IMR-90 (cell line): ENCODE measurements around the gene PRKAR1A. TPM values are rescaled to one million over a fixed set of nuclear protein-coding genes. Genes with fewer than 3 reads are reported as not detected.

Source experiments
- ATAC-seq: fragments of 200-7000 bp; cut with Tn5 transposase; 2 replicates; pipeline ENCODE4 v1.9.1; 2020; ENCODE audit warnings: low read depth, mild to moderate bottlenecking, moderate library complexity
- BruUV-seq: library from RNA; stranded (reverse); fragments of 400-500 nt; replicated peaks from 2 replicates; lab custom pipeline; 2021; lab: Mats Ljungman, UMichigan
- CTCF ChIA-PET: fragments of 300-600 bp; formaldehyde crosslinking; extraction: SDS; loops from one replicate; lab custom pipeline; 2021; ENCODE audit warnings: antibody characterized with exemption; lab: Yijun Ruan, JAX
- POLR2A ChIA-PET: fragments of 300-600 bp; sonication (Branson Sonifier 250); formaldehyde crosslinking; loops from one replicate; lab custom pipeline; 2022; ENCODE audit warnings: antibody characterized with exemption; ENCODE audit not compliant: unreplicated experiment; lab: Charles Lee
- DNase-seq: peaks from one replicate; pipeline ENCODE4 v3.0.0; 2013
- H2AFZ ChIP-seq: replicated peaks from 2 replicates; pipeline ENCODE3; 2013; ENCODE audit warnings: low read length, mild to moderate bottlenecking; ENCODE audit not compliant: poor library complexity
- H2AK5ac ChIP-seq: 2 replicates; pipeline ENCODE4 v1.6.1; 2013; ENCODE audit warnings: low read depth, low read length, inconsistent platforms
- H2AK9ac ChIP-seq: replicated peaks from 2 replicates; pipeline ENCODE3; 2013; ENCODE audit warnings: mild to moderate bottlenecking, low read depth, low read length, moderate library complexity; ENCODE audit not compliant: poor library complexity
- H2BK120ac ChIP-seq: 2 replicates; pipeline ENCODE4 v1.6.1; 2013; ENCODE audit warnings: low read depth, low read length, inconsistent platforms
- H2BK15ac ChIP-seq: 3 replicates; pipeline ENCODE4 v1.6.1; 2013; ENCODE audit warnings: low read depth, low read length, inconsistent platforms
- H2BK20ac ChIP-seq: 2 replicates; pipeline ENCODE4 v1.6.1; 2013; ENCODE audit warnings: low read depth, mild to moderate bottlenecking, inconsistent platforms, low read length, moderate library complexity
- H2BK5ac ChIP-seq: 2 replicates; pipeline ENCODE4 v1.6.1; 2013; ENCODE audit warnings: mild to moderate bottlenecking, low read depth, low read length, inconsistent platforms; ENCODE audit not compliant: poor library complexity, severe bottlenecking
- H3K14ac ChIP-seq: replicated peaks from 2 replicates; pipeline ENCODE4 v1.6.1; 2013; ENCODE audit warnings: low read depth, low read length, inconsistent platforms
- H3K18ac ChIP-seq: 2 replicates; pipeline ENCODE4 v1.6.1; 2013; ENCODE audit warnings: low read depth, low read length, control low read depth
- H3K23ac ChIP-seq: 2 replicates; pipeline ENCODE4 v1.6.1; 2013; ENCODE audit warnings: low read depth, low read length, inconsistent platforms
- H3K27ac ChIP-seq: 2 replicates; pipeline ENCODE4 v1.5.1; 2013; ENCODE audit warnings: mild to moderate bottlenecking, control low read depth, low read length; ENCODE audit not compliant: insufficient read depth
- H3K27me3 ChIP-seq: 2 replicates; pipeline ENCODE4 v1.6.1; 2013; ENCODE audit warnings: low read length; ENCODE audit not compliant: control insufficient read depth, insufficient read depth
- H3K36me3 ChIP-seq: 2 replicates; pipeline ENCODE4 v1.6.1; 2013; ENCODE audit warnings: low read length, mixed read lengths; ENCODE audit not compliant: control insufficient read depth, insufficient read depth
- H3K4ac ChIP-seq: 2 replicates; pipeline ENCODE4 v1.6.1; 2013; ENCODE audit warnings: low read depth, low read length, inconsistent platforms
- H3K4me1 ChIP-seq: 2 replicates; pipeline ENCODE4 v1.6.1; 2013; ENCODE audit warnings: low read length, mixed read lengths; ENCODE audit not compliant: control insufficient read depth, insufficient read depth
- H3K4me2 ChIP-seq: 2 replicates; pipeline ENCODE4 v1.6.1; 2013; ENCODE audit warnings: low read depth, mild to moderate bottlenecking, control low read depth, low read length, moderate library complexity
- H3K4me3 ChIP-seq: 2 replicates; pipeline ENCODE4 v1.5.1; 2013; ENCODE audit warnings: low read depth, mild to moderate bottlenecking, control low read depth, low read length, moderate library complexity; ENCODE audit not compliant: insufficient read depth
- H3K56ac ChIP-seq: 2 replicates; pipeline ENCODE4 v1.6.1; 2013; ENCODE audit warnings: low read length, inconsistent platforms; ENCODE audit not compliant: insufficient read depth; ENCODE audit errors: extremely low read depth
- H3K79me1 ChIP-seq, 2 experiments: 2 replicates each; pipeline ENCODE4 v1.6.1; 2013; ENCODE audit warnings: low read length in 2 of 2, inconsistent platforms in 1 of 2, low read depth in 1 of 2
- H3K9ac ChIP-seq: 2 replicates; pipeline ENCODE4 v1.6.1; 2013; ENCODE audit warnings: low read depth, low read length, control low read depth
- H3K9me1 ChIP-seq: 2 replicates; pipeline ENCODE4 v1.6.1; 2013; ENCODE audit warnings: low read length, inconsistent platforms; ENCODE audit not compliant: insufficient read depth
- H3K9me3 ChIP-seq: 2 replicates; pipeline ENCODE4 v1.6.1; 2013; ENCODE audit warnings: low read length; ENCODE audit not compliant: control insufficient read depth, insufficient read depth
- H4K20me1 ChIP-seq: 2 replicates; pipeline ENCODE4 v1.6.1; 2013; ENCODE audit warnings: low read length, inconsistent platforms; ENCODE audit not compliant: insufficient read depth
- H4K5ac ChIP-seq: 2 replicates; pipeline ENCODE4 v1.6.1; 2013; ENCODE audit warnings: mild to moderate bottlenecking, low read depth, low read length, control low read depth
- H4K8ac ChIP-seq, 2 experiments: 2 replicates each; pipeline ENCODE4 v1.6.1; 2013; ENCODE audit warnings: low read depth in 2 of 2, low read length in 2 of 2, control low read depth in 1 of 2, inconsistent platforms in 1 of 2
- H4K91ac ChIP-seq: 2 replicates; pipeline ENCODE4 v1.6.1; 2013; ENCODE audit warnings: low read depth, low read length, inconsistent platforms; ENCODE audit not compliant: insufficient read depth
- CEBPB ChIP-seq: IDR thresholded peaks from 2 replicates; pipeline ENCODE4 v1.6.1; 2012; ENCODE audit warnings: low read depth, low read length, improper control_type of control experiment
- CHD1 ChIP-seq: IDR thresholded peaks from 2 replicates; pipeline ENCODE4 v1.6.1; 2012; ENCODE audit warnings: low read depth, low read length, improper control_type of control experiment
- FOS ChIP-seq: fragments of 150-350 bp; IDR thresholded peaks from 2 replicates; pipeline ENCODE4 v1.6.1; 2016; ENCODE audit warnings: low read depth, low read length
- MAZ ChIP-seq: IDR thresholded peaks from 2 replicates; pipeline ENCODE4 v1.6.1; 2012; ENCODE audit warnings: low read depth, mild to moderate bottlenecking, low read length, improper control_type of control experiment, moderate library complexity, borderline replicate concordance
- MXI1 ChIP-seq: IDR thresholded peaks from 2 replicates; pipeline ENCODE4 v1.6.1; 2012; ENCODE audit warnings: low read depth, mild to moderate bottlenecking, low read length, moderate library complexity, borderline replicate concordance
- NFE2L2 ChIP-seq: fragments of 150-350 bp; IDR thresholded peaks from 2 replicates; pipeline ENCODE4 v1.6.1; 2016; ENCODE audit warnings: low read depth, mild to moderate bottlenecking, low read length
- POLR2A ChIP-seq: IDR thresholded peaks from 2 replicates; pipeline ENCODE4 v1.6.1; 2012; ENCODE audit warnings: mild to moderate bottlenecking, low read depth, low read length
- RAD21 ChIP-seq: IDR thresholded peaks from 2 replicates; pipeline ENCODE4 v1.6.1; 2012; ENCODE audit warnings: low read length, improper control_type of control experiment
- SMC3 ChIP-seq: fragments of 150-350 bp; IDR thresholded peaks from 2 replicates; pipeline ENCODE4 v1.6.1; 2016; ENCODE audit warnings: low read depth, mild to moderate bottlenecking, antibody characterized with exemption, low read length, moderate library complexity
- WGBS, 2 experiments: methylation state at CpG; one replicate each; pipeline versions ENCODE4 v1.1.5 to v1.1.7; 2013; ENCODE audit warnings: missing lambda C conversion rate in 2 of 2; ENCODE audit not compliant: insufficient read length in 1 of 2; ENCODE audit errors: extremely low coverage in 2 of 2; 5-methylcytosine and 5-hydroxymethylcytosine counted together
- dilution Hi-C: fragments of 300-500 bp; cut with HindIII; formaldehyde crosslinking; loops from one replicate; pipeline ENCODE4 v1.14.3; 2018; ENCODE audit warnings: low sequenced_read_pairs; ENCODE audit not compliant: unreplicated experiment
- in situ Hi-C: fragments of 300-500 bp; cut with MboI; formaldehyde crosslinking; loops from 3 replicates; pipeline ENCODE4 v1.14.3; 2019; ENCODE audit warnings: low sequenced_read_pairs, inconsistent platforms, mixed read lengths
- intact Hi-C: fragments of 100-400 bp; cut with micrococcal nuclease; formaldehyde crosslinking; loops from 2 replicates; pipeline ENCODE4 v1.10.0; 2022
- polyA plus RNA-seq, 3 experiments: library from polyadenylated mRNA; depleted of rRNA; stranded (reverse); fragments of >200 nt; gene quantifications; 2 replicates each; pipeline ENCODE4 v1.2.3, GENCODE V29; 2012; ENCODE audit warnings: low replicate concordance in 1 of 3
- total RNA-seq: library from RNA; depleted of rRNA; stranded (reverse); fragments of >200 nt; gene quantifications from 2 replicates; pipeline ENCODE4 v1.2.3, GENCODE V29; 2012
- TF ChIP-seq, protein P1 (sequence below): fragments of 150-350 bp; IDR thresholded peaks from 2 replicates; pipeline ENCODE4 v1.6.1; 2016; ENCODE audit warnings: low read depth, mild to moderate bottlenecking, low read length, moderate library complexity, borderline replicate concordance
- TF ChIP-seq, protein P2 (sequence below): fragments of 150-350 bp; IDR thresholded peaks from 2 replicates; pipeline ENCODE4 v1.6.1; 2017; ENCODE audit warnings: mild to moderate bottlenecking, antibody characterized with exemption, low read length, low read depth

The PRKAR1A gene
- total and polyA plus RNA-seq, 2 of the 4 experiments (the other 2 are of a cell fraction), result 145 to 256 TPM

DNA sequence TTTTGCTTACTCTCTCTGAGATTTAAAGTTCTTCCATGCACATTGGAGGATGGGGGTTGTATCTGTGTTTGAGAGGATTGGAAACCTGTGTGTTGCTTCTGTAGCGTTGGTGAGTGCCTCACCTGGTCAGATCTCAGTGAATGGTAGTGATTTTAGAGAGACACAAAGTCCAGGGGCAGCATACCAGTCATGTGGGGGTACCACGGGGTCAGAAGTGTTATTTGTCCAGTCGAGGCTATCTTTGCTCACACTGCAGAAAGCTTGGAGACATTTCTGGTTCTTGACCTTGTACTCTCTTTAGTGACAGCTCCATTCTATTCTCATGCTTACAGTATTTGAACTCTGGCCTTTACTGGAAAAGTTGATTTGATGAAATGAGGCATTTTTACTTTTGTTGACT, 23.7 kb downstream of the PRKAR1A start:
- H2AK9ac ChIP-seq, result no peak overlapping the region
- POLR2A ChIA-PET, result no interaction called here
- no peak overlapping the region for H3K56ac ChIP-seq
- no TSS peak for BruUV-seq
- TF ChIP-seq MAZ, result no peak
- TF ChIP-seq, protein P1, sequence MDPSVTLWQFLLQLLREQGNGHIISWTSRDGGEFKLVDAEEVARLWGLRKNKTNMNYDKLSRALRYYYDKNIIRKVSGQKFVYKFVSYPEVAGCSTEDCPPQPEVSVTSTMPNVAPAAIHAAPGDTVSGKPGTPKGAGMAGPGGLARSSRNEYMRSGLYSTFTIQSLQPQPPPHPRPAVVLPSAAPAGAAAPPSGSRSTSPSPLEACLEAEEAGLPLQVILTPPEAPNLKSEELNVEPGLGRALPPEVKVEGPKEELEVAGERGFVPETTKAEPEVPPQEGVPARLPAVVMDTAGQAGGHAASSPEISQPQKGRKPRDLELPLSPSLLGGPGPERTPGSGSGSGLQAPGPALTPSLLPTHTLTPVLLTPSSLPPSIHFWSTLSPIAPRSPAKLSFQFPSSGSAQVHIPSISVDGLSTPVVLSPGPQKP, result no peak
- TF ChIP-seq MXI1, result no peak
- TF ChIP-seq, protein P2, sequence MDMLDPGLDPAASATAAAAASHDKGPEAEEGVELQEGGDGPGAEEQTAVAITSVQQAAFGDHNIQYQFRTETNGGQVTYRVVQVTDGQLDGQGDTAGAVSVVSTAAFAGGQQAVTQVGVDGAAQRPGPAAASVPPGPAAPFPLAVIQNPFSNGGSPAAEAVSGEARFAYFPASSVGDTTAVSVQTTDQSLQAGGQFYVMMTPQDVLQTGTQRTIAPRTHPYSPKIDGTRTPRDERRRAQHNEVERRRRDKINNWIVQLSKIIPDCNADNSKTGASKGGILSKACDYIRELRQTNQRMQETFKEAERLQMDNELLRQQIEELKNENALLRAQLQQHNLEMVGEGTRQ, result no peak
- no peak for TF ChIP-seq SMC3
- TF ChIP-seq RAD21, result no peak
- no peak for TF ChIP-seq CEBPB
- no peak for TF ChIP-seq NFE2L2
- no peak for TF ChIP-seq POLR2A
- TF ChIP-seq FOS, result no peak
- TF ChIP-seq CHD1, result no peak
- H4K91ac ChIP-seq, result no peak overlapping the region
- H4K5ac ChIP-seq, result no peak overlapping the region
- H3K9ac ChIP-seq, result no peak overlapping the region
- H4K8ac ChIP-seq, result no peak overlapping the region
- intact Hi-C loops, result no loop called here
- no peak overlapping the region for H3K4ac ChIP-seq
- H2BK15ac ChIP-seq, result no peak overlapping the region
- no peaks in the 10 kb centered on the region for H3K4me1 ChIP-seq
- peaks cover 45% of the 10 kb centered on the region for H3K36me3 ChIP-seq
- no peak for DNase-seq
- no peaks in the 10 kb centered on the region for H4K20me1 ChIP-seq
- no peak overlapping the region for H2BK5ac ChIP-seq
- no peak overlapping the region for H2BK120ac ChIP-seq
- H3K9me1 ChIP-seq, result no peaks in the 10 kb centered on the region; the same call in 1 of the 2 replicates
- 80% methylated on average over 1 of the region's 3 CpGs; no CpG with 5 or more reads in 1 of the 2 experiments for WGBS, 2 experiments
- no peak overlapping the region for H3K4me3 ChIP-seq
- H2BK20ac ChIP-seq, result no peak overlapping the region
- H3K18ac ChIP-seq, result no peak overlapping the region
- CTCF ChIA-PET, result no interaction called here
- no peak overlapping the region for H2AK5ac ChIP-seq
- H2AFZ ChIP-seq, result no peak overlapping the region
- H3K79me1 ChIP-seq, result peaks cover 5 to 7% of the 10 kb centered on the region in 2 experiments; a peak in 2 of 4 replicates
- dilution Hi-C loops, result no loop called here
- no peak for ATAC-seq
- H3K9me3 ChIP-seq, result no peaks in the 10 kb centered on the region
- no peak overlapping the region for H3K14ac ChIP-seq
- in situ Hi-C loops, result loop anchor here (10.0 kb wide), 1 partner anchor 709 kb away; no protein-coding TSS in a partner anchor
- H3K4me2 ChIP-seq, result no peak overlapping the region
- no peak overlapping the region for H3K27ac ChIP-seq
- no peaks in the 10 kb centered on the region for H3K27me3 ChIP-seq
- H3K23ac ChIP-seq, result no peak overlapping the region
